Measurements from ENCODE around the gene RASL11A. TPM values are rescaled to one million over a fixed set of nuclear protein-coding genes. Genes with fewer than 3 reads are reported as not detected.

The RASL11A gene
- total RNA-seq, 4 donors from 2014 or later, result 18.7 to 37.7 (median 28.9) TPM

- H3K4me3 ChIP-seq, result no peak overlapping the region
- H3K36me3 ChIP-seq, result no peaks in the 10 kb centered on the region
- H3K9me3 ChIP-seq, result no peaks in the 10 kb centered on the region
- H3K27ac ChIP-seq, result no peak overlapping the region
- no peaks in the 10 kb centered on the region for H3K4me1 ChIP-seq
- H3K27me3 ChIP-seq, result peaks cover 4% of the 10 kb centered on the region
- in situ Hi-C loops (cut with MboI; ENCODE audit: low pct_ligation_motif_present in 1 of 4, low pct_unique_long_range_greater_than_20kb in 1 of 4, low sequenced_read_pairs in 3 of 4), result no loop called here
- no peak for TF ChIP-seq EP300 (IDR thresholded peaks at IDR 0.05; ENCODE audit: low read depth)
- no peak for TF ChIP-seq POLR2A (IDR thresholded peaks at IDR 0.05)
- TF ChIP-seq POLR2AphosphoS5 (IDR thresholded peaks at IDR 0.05), result no peak
- TF ChIP-seq CTCF (IDR thresholded peaks at IDR 0.05), result no peak
- no peak for DNase-seq
- intact Hi-C loops (cut with DNase I; ENCODE audit: low total_unique reads), result no loop called here
- WGBS, 2 donors (ENCODE audit: low coverage in 1 of 2), result 55 to 66% methylated on average over 2 to 4 of the region's 4 CpGs
These were observed 23.4 kb downstream of the RASL11A start for GRCh38 chr13:27293873-27294515.

- Histone ChIP-seq H3K4me1 (no peaks in the 10 kb centered on the region), H3K27me3 (peaks cover 4% of the 10 kb centered on the region), H3K4me3 (no peak overlapping the region), H3K36me3 (no peaks in the 10 kb centered on the region), H3K9me3 (no peaks in the 10 kb centered on the region), H3K27ac (no peak overlapping the region)
- in situ Hi-C loops (cut with MboI; ENCODE audit: low pct_ligation_motif_present in 1 of 4, low pct_unique_long_range_greater_than_20kb in 1 of 4, low sequenced_read_pairs in 3 of 4), result no loop called here
- intact Hi-C loops (cut with DNase I; ENCODE audit: low total_unique reads), result no loop called here
- no peak for DNase-seq
- TF ChIP-seq POLR2AphosphoS5 (IDR thresholded peaks at IDR 0.05) (no peak), CTCF (IDR thresholded peaks at IDR 0.05) (no peak)
- 89 to 93% methylated on average over 5 to 7 of the region's 7 CpGs for WGBS, 2 donors (ENCODE audit: low coverage in 1 of 2)
These were observed 24.5 kb downstream of the RASL11A start for GRCh38 chr13:27295096-27295495.

- Histone ChIP-seq H3K36me3 (no peaks in the 10 kb centered on the region), H3K4me3 (no peak overlapping the region), H3K4me1 (no peaks in the 10 kb centered on the region), H3K27me3 (peaks cover 4% of the 10 kb centered on the region), H3K9me3 (no peaks in the 10 kb centered on the region), H3K27ac (no peak overlapping the region)
- no peak for DNase-seq
- 76 to 97% methylated on average over 2 to 4 of the region's 4 CpGs for WGBS, 2 donors (ENCODE audit: low coverage in 1 of 2)
- intact Hi-C loops (cut with DNase I; ENCODE audit: low total_unique reads), result no loop called here
- no peak for TF ChIP-seq EP300 (IDR thresholded peaks at IDR 0.05; ENCODE audit: low read depth)
- no peak for TF ChIP-seq POLR2AphosphoS5 (IDR thresholded peaks at IDR 0.05)
- TF ChIP-seq CTCF (IDR thresholded peaks at IDR 0.05), result no peak
- in situ Hi-C loops (cut with MboI; ENCODE audit: low pct_ligation_motif_present in 1 of 4, low pct_unique_long_range_greater_than_20kb in 1 of 4, low sequenced_read_pairs in 3 of 4), result no loop called here
These were observed 25.0 kb downstream of the RASL11A start for GRCh38 chr13:27295660-27296059.

DNA sequence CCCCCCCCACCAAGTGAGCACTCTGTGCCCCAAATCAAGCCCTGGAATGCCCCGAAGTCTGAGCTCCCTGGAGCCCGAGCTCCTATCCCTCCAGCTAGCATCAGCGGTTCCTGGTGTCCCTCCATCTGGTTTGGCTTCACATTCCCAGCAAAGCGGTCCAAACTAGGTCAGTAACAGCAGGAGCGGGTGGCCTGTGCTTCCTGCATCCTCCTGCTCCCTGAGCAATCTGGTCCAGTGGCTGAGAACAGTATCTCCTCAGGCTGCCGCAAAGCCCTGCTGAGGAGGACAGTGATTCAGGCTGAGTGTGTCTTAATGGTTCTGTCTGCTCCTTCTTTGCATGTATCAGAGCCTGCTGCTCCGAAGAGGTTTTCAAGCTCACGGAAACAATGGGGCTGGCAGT is 25.9 kb downstream of the RASL11A start:
- DNase-seq, result no peak
- intact Hi-C loops (cut with DNase I; ENCODE audit: low total_unique reads) (no loop called here), in situ Hi-C loops (cut with MboI; ENCODE audit: low pct_ligation_motif_present in 1 of 4, low pct_unique_long_range_greater_than_20kb in 1 of 4, low sequenced_read_pairs in 3 of 4) (no loop called here)
- TF ChIP-seq POLR2AphosphoS5 (IDR thresholded peaks at IDR 0.05), result no peak
- TF ChIP-seq CTCF (IDR thresholded peaks at IDR 0.05), result no peak
- TF ChIP-seq POLR2A (IDR thresholded peaks at IDR 0.05), result no peak
- no peak for TF ChIP-seq EP300 (IDR thresholded peaks at IDR 0.05; ENCODE audit: low read depth)
- Histone ChIP-seq H3K27ac (no peak overlapping the region), H3K36me3 (no peaks in the 10 kb centered on the region), H3K9me3 (no peaks in the 10 kb centered on the region), H3K4me1 (no peaks in the 10 kb centered on the region), H3K27me3 (peaks cover 4% of the 10 kb centered on the region), H3K4me3 (no peak overlapping the region)
- WGBS, 2 donors (ENCODE audit: low coverage in 1 of 2), result 96% methylated on average over 8 of the region's 8 CpGs; no CpG with 5 or more reads in 1 of the 2 donors
